GM18858 (cell line): ENCODE results near the gene P3H3.

Experiments used
- ATAC-seq: cut with Tn5 transposase; IDR thresholded peaks from one replicate; pipeline ENCODE4 v1.9.1; 2021; ENCODE audit not compliant: unreplicated experiment

Gene P3H3, protein sequence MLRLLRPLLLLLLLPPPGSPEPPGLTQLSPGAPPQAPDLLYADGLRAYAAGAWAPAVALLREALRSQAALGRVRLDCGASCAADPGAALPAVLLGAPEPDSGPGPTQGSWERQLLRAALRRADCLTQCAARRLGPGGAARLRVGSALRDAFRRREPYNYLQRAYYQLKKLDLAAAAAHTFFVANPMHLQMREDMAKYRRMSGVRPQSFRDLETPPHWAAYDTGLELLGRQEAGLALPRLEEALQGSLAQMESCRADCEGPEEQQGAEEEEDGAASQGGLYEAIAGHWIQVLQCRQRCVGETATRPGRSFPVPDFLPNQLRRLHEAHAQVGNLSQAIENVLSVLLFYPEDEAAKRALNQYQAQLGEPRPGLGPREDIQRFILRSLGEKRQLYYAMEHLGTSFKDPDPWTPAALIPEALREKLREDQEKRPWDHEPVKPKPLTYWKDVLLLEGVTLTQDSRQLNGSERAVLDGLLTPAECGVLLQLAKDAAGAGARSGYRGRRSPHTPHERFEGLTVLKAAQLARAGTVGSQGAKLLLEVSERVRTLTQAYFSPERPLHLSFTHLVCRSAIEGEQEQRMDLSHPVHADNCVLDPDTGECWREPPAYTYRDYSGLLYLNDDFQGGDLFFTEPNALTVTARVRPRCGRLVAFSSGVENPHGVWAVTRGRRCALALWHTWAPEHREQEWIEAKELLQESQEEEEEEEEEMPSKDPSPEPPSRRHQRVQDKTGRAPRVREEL

DNA sequence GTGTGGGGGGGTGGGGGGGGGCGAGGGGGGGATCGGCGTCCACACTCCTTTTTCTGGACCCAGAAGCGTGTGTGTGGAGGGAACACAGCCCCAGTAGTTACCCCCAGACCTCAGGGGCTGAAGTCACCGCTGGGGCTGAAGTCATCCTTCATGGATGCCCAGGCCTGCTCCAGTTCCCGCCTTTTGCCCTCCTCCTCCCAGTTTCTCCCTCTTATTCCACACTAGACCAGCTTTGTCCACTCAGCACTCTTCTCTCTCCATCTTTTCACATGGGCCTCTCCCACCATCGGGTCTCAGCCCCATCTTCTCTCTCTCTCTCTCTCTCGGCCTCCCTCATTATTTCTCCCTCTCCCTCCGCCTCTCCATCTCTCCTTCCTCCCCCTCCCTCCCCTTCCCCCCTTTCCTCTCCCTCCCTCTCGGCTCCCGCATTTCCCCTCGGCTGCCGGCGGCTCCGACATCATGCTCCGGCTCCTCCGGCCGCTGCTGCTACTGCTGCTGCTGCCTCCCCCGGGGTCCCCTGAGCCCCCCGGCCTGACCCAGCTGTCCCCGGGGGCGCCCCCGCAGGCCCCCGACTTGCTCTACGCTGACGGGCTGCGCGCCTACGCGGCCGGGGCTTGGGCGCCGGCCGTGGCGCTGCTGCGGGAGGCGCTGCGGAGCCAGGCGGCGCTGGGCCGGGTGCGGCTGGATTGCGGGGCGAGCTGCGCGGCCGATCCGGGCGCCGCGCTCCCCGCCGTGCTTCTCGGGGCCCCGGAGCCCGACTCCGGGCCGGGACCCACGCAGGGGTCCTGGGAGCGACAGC is at the start of gene P3H3:
Gene P3H3, plus strand, starts transcription at position 426 of the 799 bp plus-strand sequence. Its CDS starts 34 bp downstream, at position 460.
- ATAC-seq: no peak

DNA sequence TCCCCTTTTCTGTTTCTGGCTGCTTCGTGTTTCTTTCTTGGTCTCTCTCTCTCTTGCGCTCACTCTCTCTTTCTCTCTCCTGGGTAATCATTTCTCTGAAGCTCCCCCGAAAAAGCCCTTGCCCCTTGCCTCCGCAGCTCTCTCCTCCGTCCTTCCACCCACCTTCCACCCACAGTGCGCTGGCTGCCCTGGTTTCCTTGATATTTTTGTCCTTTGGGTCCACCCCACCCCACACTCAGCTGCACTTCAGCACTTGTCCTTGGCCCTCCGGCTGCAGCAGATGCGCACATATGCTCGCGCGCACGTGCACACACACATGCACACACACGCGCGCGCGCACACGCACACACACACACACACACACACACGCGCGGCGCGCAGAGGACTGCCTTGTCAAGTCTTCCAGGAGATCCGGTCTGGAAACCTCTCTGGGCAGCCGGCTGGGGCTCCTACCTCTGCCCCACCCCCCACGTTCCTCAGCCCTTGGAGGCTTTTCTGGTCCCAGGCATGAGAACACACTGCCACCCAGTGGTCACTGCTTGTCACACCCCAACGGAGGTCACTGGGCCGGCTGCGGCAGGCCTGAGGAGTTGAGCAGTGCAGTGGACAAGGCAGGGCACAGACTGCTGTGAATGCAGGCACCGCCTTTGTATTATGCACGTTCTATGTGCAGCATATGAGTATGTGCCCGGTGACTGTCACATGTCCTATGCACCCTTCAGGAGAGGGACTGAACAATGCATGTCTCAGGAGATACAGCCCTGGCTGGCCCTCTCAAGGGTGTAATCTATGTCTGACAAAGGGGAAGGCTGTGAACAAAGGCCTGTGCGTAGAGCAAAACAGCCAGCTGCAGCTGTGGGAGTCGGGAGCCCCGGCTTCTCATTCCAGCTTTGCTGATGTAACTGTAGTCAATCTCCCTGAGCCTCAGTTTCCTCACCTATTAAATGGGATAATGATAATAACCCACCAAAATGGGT is 49.3 kb upstream of the P3H3 start:
- ATAC-seq: no peak

DNA sequence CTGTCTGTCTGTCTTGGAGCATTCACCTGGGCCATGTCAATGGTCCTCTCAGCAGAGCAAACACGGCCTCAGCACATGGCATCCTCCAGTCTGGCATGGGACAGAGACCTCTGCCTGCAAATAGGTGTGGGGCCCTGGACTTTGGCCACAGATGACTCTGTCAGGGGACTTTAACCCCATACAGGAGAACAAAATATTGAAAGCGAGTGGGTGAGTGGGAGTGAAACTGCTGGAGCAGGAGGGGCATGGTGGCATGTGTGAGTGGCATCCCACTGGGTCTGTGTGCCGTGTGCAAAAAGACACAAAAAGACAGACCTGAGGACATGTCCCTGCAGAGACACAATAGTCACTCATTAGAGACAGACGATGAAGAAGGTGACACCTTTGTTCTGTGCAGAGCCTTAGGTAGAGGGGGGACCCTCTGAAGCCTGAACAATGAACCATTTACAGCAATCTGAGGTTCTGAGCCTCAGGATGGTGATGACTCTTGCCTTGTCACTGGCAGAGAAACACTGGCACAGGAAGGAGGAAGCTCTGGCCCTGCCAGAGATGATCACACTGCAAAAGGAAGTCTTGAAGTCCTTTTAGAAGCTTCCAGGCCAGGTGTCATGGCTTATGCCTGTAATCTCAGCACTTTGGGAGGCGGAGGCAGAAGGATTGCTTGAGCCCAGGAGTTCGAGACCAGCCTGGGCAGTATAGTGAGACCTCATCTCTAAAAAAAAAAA is 48.3 kb upstream of the P3H3 start:
- ATAC-seq: no peak

DNA sequence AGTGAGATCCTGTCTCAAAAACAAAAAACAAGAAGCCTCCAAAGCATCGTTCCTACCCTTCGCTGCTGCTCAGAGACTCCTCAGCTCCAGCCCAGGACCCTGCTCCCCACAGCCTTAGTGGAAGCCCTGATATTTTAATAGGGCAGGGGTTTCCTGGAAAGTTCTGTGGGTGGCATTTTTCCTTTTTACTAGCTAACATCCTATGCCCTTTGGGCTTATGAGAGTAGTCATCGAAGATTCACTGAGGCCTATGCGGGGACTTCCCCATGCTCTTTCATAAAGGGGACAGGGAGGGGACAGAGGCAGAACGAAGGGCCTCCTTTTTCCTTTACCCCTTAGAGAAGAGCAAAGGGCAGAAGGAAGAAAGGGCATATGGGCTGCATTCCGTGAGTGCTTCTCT is 47.6 kb upstream of the P3H3 start:
- no peak for ATAC-seq

DNA sequence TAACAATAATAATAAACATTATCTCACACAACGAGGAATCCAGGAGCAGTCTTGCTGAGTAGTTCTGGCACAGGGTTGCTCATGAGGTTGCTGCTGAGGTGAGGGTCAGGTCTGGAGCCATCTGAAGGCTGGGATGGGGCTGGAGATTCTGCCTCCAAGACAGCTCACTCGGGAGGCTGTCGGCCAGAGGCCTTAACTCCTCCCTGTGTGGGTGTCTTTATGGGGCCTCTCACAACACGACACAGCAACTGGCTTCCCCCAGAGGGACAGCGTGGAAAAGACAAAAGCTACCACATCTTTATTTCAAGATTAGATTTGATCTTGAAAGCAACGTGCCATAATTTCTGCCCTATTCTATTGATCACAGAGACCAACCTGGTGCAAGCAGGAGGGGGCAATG is 46.1 kb upstream of the P3H3 start:
- ATAC-seq: no peak

DNA sequence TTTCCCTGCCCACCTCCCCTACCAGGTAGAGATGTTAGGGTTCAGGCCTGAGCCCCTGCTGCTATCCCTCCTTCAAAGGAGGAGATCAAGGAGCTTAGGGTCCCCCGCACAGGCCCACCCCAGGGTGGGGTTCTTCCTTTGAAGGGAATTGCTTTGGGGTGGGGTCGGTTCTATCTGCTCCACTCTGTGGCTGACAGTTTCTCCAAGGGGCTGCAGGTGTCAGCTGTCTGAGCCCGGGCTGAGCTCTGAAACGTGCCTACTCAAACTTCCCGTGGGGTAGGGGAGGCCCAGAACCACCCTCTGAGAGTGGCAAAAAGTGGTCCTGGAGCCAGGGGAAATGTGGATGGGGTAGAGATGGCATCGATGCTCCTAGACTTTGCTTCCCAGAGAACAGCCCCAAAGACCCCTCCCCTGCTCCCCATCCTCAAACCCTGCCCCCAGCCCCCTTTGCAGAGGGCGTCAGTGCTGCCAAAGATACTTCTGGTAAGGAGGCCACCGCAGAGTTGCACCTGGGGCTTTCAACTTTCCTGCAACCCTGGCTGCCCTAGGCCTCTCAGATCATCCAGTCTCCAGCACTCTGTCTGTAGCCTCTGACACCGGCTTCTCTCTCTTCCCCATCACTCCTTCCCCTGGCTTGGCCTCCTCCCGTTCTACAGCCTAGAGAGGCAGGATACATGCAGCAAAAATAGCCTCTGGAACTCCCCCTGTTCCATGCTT is 45.2 kb upstream of the P3H3 start:
- no peak for ATAC-seq

DNA sequence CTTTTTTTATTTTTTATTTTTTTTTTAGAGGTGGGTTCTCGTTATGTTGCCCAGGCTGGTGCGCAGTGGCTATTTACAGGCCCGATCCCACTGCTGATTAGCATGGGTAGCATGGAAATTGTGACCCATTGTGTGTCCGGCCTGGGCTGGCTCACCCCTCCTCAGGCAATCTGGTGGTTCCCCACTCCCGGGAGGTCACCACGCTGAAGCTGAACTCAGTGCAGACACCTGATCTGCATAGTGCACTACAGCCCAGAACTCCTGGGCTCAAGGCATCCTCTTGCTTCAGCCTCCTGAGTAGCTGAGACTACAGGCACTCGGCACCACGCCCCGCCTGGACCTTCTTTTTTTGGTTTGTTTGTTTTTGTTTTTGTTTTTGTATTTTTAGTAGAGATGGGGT is 44.4 kb upstream of the P3H3 start:
- no peak for ATAC-seq

DNA sequence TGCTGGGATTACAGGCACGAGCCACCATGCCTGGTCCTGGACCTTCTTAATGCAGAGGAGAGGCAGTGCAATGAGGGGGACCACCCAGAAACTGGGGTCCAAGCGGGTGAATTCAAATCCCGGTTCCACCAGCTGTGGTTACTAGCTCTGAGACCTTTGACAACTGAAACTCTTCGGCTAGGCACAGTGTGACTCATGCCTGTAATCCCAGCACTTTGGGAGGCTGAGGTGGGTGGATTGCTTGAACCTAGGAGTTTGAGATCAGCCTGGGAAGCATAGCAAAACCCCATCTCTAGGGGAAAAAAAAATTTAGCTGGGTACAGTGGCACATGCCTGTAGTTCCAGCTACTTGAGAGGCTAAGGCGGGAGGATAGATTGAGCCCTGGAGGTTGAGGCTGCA is 43.9 kb upstream of the P3H3 start:
- ATAC-seq: no peak

DNA sequence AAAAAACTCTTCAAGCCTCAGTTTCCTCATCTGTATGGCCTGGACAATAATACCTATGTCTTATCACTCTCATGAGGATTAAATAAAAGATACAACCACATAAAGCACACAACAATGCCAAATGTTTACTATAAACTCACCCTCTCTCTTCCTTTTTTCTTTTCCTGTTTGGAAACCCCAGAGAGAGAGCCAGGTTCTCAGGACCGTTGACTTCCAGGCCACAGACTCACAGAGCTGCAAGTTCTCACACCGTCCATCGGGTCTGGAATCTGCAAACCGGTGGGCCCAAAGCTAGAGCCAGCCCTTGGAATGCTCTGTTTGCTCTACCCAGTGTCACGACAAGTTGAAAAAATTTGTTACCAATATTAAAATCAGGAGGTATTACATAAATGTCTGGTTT is 43.4 kb upstream of the P3H3 start:
- no peak for ATAC-seq

DNA sequence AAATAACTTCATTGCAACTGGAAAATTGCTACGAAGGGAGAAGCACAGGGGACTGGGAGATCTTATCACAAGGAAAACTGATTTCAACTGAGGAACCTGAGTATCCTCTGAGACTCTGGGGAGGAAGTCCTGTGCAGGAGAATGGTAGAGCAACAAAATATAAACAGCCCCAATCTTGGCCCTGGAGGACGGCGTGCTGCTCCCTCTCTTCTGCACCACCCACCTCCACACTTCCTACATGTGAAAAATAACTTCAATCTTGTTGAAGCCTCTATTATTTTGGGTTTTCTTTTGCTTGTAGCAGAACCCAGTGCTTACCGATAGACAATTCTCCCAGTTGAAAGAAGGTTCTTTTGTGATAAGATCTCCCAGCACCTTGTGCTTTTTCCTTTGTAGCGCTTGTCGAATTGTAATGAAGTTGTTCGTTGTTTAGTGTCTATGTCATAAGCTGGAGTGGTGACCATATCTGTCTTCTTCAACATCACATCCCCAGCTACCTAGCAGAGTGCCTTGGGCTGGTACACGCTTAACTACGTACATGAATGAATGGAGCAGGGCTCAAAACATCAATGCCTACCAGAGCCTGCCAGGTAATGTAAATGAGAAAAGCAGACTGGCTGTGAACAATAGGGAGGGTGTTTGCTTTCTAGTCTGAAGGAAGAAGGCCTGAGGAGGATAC is 41.7 kb upstream of the P3H3 start:
- ATAC-seq: no peak

DNA sequence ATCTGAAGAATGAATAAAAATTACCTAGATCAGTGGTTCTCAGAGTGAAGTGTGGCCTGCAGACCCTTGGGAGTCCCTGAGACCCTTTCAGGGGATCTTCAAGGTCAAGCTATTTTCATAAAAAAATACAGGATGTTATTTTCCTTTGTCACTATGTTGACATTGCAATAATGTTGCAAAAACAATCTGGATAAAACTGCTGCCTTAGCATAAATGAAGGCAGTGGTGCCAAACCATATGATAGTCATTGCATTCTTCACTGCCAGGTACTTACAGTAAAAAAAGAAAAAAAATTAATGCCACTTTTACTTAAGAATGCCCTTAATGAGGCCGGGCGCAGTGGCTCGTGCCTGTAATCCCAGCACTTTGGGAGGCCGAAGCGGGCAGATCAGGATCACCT is 40.9 kb upstream of the P3H3 start:
- no peak for ATAC-seq

DNA sequence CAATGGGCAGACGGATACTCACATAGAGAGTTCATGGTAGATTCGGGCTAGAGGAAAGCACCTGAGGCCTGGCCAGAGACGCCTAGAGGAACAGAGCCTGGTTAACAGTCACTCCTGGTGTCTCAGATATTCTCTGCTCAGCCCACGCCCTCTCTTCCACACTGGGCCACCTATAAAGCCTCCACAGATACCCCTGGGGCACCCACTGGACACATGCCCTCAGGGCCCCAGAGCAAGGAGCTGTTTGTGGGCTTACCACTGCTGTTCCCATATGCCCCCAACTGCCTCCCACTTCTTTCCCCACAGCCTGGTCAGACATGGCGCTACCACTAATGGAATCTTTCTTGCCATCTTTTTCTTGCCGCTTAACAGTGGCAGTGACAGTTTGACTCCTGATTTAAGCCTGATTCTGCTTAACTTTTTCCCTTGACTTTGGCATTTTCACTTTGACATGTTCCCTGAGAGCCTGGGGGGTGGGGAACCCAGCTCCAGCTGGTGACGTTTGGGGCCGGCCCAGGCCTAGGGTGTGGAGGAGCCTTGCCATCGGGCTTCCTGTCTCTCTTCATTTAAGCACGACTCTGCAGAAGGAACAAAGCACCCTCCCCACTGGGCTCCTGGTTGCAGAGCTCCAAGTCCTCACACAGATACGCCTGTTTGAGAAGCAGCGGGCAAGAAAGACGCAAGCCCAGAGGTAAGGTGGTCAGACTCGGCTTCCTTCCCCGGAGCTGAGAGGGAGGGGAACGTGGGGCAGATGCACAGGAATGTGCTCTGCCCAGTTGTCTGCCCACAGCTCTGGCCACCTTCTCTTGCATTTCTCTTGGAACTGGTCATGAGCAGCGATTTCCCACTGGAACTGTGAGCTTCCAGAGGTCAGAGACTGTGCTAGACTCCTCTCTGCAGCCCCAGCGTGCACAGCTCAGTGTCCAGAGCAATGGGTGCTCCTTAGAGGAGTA is 39.0 kb upstream of the P3H3 start, which contains the start of gene CD4:
Gene CD4, plus strand, starts transcription at position 557 of the 953 bp plus-strand sequence. CDS start 10,611 bp downstream, outside the sequence.
- no peak for ATAC-seq

DNA sequence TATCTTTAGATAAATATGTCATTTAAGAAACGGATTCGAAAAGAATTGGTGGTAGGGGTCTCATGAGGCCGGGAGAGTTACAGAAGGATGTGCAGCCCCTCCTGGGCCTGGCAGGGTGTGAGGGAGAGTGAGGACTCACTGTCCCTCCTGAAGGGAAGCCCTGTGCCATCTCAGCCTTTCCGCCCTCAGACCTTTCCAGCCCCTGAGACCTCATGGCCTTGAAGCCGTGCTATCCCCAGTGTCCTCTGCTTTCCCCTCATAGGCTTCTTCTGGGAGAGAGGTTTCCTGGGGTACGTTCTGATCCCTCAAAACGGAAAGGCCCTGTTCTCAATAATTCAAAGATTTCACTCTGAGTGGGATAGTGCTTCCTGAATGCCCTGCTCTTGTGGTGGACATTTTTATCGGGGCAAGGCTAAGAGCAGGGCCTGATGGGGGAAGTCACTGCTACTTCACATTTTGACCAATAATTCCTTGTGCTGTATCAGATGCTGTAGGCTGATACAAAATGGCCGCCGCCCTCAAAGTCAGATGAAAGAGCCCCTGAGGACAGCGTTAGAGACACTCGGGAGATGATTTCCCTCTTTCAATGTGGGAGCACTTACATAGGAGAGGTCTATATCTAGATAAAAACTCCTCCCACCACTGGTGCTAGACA is 37.6 kb upstream of the P3H3 start:
- no peak for ATAC-seq

DNA sequence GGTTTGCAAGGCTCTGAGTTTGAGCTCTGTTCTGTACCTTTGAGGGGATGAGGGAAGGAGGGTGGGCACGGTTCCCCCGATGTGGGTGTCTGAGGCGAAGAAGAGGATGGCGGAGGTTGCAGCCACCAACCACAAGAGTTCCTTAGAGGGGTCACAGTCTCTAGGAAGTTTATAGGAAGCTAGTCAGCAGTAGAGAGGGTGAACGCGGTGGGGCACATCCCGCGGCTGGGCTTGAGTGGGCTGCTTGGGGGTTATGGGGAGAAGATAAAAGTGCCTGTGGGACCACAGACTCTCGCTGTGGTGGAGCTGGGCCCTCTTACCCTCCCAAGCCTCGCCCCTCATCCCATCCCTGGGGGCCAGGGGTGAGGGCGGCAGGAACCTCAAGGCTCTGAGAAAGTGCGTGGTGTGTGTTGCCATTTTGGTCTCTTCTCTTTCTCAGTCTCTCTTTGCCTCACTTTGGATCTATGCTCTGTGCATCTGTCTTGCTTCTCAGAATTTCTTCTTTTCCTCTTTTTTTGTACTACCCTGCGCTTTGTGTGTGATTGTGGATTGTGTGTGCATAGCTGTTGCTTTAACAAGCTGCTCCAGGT is 36.2 kb upstream of the P3H3 start:
- no peak for ATAC-seq

DNA sequence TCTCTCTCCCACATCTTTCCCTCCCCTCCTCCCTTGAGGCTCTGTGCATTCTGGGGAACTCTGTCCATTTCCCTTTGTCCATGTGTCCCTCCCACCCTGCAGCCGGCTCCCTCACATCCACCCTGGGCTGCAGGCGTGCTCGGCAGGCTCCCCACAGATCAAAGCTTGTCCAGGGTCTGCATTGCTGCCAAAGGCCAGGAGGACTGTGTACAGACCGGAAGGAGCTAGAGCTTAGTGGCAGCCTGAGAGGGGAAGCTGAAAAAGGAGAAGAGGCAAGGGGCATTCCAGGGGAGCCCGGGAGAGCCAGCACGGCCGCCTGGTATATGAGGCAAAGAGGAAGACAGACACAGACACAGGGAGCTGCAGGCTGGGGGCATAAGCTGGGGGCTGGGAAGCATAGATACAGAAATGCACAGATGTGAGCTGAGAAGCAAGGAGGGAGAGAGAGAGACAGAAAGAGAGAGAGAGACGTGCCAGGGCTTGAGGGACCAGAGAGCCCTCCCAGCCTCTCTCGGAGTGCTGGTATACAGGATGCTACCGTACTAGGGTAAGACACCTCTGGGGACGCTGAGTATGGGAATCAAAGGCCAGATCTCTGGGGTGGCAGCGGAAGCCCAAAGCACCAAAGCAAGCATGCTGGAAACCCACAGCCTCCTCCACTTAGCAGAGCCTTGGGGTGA is 35.5 kb upstream of the P3H3 start:
- no peak for ATAC-seq

DNA sequence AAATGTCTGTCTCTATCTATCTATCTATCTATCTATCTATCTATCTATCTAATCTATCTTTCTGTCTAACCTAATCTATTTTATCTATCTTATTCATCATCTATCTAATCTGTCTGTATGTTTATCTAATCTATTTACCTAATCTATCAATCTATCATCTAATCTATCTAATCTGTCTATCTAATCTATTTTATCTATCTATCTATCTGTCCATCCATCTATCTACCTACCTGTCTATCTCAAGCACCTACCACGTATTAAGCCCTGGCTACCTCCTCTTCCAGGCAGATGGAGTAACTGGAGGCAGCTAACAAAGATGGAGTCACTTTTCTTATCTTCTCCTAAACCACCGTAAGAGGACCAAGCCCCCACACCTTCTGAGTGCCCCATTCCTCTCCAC is 33.1 kb upstream of the P3H3 start:
- ATAC-seq: no peak
